Activated CD4-positive, alpha-beta T cell treated with anti-CD3 and anti-CD28 coated beads, Interleukin-2, Interleukin-4, amounts not matched to agents 100 ng/mL and 50 ng/mL, durations not matched to agents 16 hours and 8 hours (primary cell): ENCODE measurements around the gene SETD7.

Experiments
- DNase-seq: peaks from one replicate; pipeline ENCODE4 v3.0.0-alpha.2; 2020; ENCODE audit warnings: low spot score

SETD7 gene

DNA sequence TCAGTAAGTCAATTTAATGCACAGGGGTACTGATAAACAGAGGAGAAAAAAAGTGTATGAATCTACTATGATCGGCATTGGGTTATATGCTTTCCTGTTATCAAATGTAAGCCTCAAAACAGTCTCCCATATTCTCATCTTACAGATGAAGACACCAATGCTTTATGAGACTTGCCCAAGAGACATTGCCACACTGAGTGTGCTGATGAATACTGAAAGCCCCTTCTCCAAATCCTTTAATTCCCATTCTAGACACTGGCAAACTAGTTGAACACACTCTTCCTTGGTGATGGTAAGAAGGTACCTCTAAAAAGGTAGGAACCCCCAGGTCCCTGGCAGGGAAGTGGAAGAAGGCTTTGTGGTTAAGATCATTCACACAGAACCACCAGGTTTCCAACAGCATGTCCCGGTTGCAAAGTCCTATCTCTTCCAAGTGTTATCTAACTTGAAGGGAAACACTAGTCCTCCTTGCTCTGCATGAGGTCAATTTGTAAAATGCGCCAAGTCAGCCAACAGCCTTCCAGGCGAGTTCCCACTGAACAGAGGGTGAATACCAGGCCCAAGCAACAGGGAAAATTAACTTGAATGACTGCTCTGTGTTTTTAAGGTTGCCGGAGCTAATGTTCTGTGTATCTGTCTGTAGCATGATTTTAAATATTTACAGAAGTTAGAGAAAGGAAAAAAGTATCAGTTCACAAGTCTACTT lies 5.1 kb downstream of the SETD7 start:
- no peak for DNase-seq

DNA sequence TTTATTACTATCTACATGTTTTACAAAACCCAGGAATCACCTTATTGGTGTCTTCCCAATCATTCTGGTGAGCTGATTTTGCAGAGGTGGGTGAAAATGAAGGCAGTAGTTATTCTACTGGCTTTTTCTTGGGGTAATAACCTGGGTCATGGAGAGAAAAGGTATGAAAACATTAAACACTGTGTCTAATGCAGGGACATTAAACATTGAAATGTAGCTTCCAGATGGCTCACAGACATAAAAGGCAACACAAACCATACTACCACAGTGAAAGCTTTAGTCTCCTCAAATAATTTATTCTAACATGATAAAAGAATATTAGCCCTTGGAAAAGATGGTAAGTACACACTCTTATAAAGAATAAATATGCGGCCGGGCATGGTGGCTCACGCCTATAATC lies 8.0 kb downstream of the SETD7 start:
- DNase-seq: no peak

DNA sequence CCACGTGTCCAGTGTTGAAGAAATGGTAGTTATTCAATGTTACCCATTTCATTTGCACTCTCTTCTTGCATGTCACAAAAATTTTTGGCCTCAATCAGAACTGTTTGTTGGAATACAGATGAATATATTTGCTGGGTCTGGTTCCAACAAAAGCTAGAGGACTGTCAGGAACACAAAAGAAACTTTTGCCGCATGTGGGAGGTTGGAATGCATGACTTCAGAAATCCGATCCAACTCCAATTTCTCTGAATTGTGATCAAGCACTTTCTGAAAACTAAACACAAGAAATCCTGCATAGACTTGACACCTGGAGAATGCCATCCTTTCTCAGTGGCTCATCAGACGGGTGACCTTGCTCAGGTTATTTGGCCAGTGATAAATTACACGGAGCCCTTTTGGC lies 15.4 kb downstream of the SETD7 start:
- DNase-seq: no peak

DNA sequence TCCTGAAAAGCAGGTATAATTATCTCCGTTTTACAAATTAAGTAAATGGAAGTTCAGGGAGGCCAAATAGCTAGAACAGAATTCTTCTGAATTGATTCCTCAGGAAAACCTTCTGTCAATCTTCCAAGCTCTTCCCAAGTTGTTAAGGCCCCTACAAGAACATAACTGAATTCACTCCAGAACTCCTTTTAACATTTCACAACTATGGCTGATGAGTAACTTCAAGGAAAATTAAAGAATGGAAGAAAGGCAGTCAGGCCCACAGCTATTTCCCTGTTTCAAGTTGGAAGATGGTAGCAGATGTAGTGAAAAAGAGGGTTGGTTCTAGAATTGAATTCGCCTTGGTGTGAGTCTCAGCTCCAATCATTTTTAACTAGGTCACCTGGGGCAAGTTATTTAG lies 15.9 kb downstream of the SETD7 start:
- no peak for DNase-seq

DNA sequence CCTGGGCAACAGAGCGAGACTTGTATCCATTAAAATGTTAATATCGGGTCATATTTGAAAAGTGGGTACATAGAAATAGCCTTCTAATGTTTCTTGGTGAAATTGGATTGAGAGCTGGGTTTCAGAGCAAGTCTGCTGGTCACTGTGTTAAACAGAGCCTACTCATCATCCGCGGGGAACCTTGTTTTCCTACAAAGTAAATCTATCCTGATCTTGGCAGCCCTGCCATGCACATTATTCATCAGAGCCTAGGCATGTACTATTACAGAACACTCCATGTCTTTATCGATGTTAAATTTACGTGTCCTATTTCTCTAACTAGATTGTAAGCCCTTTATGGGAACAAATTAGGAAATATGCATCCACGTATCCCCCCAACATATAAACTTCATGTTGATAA lies 18.7 kb downstream of the SETD7 start:
- no peak for DNase-seq

DNA sequence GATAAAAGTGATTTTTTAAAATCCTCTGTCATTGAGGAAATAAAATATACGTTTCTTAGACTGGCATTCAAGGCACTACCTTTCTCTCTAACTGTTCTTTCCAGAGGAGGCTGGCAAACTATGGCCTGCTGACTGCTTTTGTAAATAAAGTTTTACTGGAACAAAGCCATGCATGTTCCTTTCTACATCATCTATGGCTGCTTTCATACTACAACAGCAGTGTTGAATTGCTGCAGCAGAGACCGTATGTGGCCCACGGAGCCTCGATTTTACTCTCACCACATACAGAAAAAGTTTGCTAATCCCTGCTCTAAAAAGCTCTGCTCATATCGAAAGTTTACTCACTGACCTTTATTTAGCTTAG lies 20.2 kb downstream of the SETD7 start:
- no peak for DNase-seq

DNA sequence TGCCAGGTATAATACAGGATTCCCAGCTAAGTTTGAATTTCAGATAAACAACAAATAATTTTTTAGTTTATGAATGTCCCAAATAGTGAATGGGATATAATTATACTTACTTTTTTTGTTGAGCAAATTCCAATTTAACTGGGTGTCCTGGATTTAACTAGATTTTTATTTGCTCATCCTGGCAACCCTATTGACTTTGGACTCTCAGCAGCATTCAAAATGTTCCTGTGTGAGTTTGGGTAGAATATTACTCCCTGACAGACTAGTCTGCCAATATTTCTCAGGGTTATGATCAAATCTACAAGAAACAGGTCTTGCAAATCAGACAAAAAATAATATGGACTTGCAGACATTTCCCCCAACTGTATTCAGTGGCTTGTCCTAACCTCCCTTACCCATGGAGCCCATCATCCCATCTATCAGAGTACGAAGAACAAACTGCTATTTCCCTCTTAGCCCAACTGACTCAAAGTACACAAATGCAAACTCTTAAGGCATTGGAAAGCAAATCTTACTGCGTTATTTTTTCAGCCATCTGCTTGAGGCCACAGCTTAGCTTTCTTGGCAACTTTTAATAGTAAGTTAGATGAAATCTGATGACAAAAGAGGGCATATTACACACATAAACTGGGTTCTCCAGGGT lies 20.7 kb downstream of the SETD7 start:
- no peak for DNase-seq

DNA sequence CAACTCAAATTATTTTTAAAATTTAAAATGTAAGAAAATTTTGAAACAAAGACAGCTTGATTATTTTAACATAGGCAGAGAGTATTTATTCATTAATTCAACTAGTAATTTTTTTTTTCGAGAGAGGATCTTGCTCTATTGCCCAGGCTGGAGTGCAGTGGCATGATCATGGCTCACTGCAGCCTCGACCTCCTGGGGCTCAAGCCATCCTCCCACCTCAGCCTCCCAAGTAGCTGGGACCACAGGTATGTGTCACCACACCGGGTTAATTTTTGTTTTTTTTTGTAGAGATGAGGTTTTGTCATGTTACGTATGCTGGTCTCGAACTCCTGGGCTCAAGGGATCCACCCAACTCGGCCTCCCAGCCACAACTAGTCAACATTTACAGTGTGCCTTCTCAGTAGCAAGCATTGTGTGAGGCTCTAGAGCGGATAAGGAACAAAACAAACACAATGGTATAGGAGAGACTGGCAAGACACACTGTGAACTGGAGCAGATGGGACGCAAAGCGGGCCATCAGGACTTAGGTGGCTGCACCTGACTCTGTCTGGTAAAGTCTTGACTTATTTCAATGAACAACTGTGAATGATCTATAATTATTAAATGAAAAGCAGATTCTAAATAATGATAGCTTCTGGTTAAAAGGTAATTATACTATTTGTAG lies 21.6 kb downstream of the SETD7 start:
- DNase-seq: no peak

DNA sequence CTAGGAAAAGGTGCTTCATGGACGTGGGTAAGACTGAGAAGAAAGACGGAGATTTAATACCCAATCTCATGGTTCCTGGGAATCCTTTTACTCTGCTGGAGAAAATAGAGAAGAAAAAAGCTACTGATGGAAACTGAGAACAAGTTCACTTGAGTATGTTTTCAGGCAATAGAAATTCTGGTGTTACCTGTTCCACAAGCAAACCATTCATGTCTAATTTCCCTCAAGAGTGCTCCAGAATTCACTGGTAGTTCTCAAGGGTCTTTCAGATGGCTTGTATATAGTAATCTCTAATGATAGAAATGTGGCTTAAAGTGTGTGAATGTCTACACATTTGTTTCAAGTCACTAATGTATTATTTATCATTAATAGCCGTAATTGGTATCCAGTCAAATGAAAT lies 22.5 kb downstream of the SETD7 start:
- DNase-seq: no peak

DNA sequence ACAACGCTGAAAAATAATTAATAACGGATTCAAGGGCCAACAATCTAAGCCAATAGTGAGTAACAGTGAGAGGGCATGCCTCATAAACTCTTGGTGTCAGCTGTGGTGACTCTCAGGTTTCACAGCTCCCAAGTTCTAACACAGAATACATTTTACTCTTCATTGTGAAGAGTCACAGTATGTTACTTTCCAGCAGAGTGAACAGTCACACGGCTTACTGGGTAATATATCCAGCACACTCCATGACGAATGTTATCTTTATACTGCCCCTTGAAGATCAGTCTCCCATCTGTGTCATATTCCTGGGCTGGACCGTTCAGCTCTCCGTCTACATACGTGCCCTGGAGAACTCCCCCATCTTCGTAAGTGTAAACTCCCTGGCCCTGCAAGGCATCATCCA lies 23.1 kb downstream of the SETD7 start:
- no peak for DNase-seq

DNA sequence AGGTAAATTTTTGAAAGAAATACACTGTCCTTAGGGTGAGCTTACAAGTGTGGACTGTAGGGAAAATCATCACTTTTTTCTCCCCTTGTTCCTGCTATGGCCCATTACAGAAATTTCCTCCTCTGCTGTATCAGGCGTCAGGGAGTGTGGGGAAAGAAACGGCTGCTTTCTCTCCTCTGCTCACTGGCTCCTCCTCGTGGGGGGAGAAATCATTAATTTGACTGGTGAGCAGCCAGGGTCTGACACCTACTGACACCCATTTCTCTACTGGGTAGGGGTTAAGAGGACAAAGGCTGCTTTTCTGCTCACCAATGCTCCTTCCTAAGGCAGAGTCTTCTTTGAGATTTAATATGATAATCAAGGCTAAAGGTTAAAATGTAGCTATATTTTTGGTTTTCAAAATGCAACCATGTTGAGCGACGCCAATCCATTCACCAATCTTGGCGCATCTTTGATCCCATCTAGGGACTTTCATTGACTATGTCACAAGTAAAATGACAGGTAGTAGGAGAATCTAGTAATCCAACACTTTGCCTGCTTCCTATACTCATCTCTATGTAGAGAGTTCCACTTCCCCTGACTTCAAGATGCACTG lies 25.1 kb downstream of the SETD7 start:
- peak; percentile 51 for DNase-seq

DNA sequence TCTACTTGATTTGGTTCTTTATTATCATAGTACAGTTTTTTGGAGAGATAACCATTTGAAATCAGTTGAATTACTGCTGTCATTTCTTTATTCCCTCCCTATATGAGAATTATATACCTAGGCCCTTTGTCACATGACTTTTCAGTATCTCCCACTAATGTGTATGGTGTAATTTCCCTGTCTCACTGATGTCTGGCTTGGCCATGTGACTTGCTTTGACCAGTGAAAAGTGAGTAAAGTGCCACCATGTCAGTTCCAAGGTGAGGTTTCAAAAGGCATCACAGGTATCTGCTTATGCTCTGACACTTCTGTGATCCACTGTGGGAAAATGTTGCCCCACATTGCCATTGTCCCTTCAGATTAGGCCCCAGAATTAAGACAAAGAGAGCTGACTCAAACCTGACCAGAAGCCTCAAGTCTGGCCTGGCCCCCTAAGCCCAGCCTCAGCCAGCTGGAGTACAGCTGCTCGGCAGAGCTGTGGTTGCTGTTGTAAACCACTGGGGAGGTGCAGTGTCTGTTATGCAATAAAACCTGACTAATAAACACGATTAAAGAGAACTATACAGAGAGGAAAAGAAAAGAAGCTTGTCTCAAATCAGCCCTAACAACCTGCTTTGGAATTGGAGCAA lies 27.5 kb downstream of the SETD7 start:
- DNase-seq: peak; percentile 36

DNA sequence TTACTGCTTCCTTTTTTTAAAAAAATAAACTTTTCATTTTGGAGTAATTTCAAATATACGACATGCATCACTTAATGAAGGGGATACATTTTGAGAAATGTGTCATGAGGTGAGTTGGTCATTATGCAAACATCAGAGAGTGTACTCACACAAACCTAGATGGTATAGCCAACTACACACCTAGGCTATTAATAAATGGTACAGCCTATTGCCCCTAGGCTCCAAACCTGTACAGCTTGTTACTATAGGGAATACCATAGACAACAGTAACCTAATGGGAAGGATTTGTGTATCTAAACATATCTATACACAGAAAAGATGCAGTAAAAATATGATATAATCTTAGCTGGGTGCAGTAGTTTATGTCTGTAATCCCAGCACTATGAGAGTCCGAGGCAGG lies 29.1 kb downstream of the SETD7 start:
- no peak for DNase-seq

DNA sequence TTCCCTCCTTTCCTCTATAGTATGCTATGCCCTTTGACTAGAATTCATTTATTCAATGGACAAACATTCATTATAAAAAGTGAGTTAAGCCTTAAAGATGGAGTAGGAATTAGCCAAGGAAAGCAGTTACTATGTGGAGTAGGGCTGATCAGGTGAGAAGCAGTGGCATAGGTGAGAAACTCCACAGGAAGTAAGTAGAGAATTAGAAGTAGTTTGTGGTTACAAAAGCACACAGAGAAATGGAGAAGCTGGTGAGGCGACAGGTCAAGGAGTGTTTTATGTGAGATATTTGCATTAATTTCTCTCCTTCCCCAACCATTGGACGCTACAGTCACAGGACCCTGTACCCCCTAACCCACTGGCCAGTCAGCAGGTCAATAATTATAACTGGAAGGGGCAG lies 30.6 kb downstream of the SETD7 start:
- no peak for DNase-seq

DNA sequence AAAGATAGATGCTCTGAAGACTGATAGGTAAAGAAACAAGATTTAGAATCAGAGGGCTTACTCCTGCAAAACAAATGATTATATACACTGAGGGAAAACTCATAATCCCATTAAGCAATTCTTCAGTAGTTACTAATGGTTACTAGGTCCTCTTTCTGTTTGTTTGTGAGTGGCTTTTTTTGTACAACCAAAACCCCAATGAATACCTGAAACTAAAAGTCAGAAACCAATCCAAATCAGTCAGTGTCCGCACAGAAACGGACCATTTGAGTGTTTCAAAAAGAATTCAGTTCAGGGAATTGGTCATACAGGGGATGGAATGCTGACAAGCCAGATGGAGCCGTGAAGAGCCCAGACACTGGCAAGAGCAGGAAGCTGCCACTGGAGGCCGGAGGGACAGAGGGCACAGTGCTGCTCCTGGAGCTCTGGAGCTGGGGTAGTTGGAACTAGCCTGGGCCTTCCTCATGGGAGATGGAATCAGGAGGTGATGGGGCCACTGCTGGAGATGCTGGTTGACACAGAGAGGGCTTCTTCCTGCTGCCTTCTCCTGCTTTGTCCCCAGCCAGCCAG lies 31.9 kb downstream of the SETD7 start:
- no peak for DNase-seq

DNA sequence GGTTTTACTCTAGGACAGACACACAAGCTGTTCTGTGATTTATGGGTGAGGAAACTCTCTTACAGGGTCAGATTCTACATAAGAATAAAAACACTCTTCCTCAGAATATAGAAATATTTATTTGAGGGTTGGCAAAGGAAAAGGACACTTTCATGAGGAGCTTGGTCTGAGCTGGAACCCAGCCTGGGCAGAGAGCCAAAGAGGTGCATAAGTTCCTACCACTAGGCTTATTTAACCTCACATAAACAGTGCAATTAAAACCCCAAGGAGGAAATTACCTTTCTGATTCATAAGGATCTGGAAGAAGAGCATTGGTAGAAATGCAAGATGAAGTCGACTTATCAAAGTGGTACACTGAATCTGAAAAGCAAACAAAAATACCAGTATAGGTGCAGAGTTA lies 32.9 kb downstream of the SETD7 start:
- no peak for DNase-seq

DNA sequence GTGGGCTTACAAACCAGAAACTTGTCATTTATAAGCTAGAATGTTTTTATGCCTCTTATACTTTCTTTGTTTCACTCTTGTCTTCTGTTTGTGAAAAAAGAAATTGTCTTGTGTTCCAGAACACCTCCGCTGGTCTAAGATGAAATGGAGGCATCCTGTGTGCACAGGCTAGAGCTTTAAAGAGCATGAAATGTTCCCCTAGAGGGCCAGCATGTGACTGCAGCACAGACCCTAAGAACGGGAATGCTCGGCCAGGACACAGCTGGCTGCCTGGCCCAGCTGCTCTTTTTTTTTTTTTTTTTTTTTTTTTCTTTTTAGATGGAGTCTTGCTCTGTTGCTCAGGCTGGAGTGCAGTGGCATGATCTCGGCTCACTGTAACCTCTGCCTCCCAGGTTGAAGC lies 33.6 kb downstream of the SETD7 start:
- DNase-seq: no peak

DNA sequence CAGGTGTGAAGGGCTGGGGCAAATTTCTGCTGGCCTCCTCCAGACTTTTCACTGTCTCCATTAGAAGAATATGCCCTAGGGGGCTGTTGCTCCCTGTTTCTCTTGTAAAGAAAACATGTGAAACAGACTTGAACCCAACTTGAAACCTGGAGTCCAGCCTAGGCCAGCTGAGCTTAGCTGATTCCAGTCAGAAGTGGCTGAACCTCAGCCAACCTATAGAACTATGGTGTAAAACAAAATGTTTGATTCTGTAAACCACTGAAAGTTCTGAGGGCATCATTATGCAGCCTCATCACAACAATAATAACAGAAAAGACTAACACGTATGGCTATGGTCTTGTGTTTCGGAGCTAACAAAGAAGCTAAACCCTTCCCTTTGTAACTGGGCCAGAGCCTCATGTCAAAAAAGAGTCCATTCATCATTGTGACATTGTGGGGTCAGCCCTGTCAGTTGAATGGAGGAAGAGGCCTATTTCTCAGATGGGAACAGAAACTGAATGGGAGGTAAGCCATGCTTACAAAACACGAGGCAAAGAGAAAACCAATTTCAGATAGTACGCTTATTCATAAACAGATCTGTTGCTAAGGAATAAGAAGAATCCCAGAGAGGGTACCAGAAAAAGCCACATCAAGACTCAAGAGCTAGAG lies 34.1 kb downstream of the SETD7 start:
- DNase-seq: no peak

DNA sequence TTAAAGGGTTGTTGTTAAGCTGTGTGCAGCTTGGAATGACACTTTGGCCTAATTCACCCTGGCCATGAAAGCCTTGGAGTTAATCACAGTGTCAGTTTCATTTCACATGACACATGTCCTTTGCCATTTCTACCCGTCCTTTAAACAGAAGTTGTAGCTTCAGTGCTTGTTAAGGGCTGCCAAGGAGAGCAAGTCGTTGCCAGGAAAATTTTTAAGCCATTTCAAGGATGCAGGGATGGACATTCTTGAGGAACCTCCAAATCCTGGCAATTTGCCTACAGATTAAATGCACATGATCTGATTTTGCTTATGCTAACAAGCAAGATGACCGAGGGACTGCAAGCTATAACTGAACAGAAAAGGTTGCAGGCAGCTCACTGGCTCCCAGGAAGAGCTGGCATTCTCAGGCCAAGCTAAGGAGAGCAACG lies 40.5 kb downstream of the SETD7 start:
- no peak for DNase-seq

DNA sequence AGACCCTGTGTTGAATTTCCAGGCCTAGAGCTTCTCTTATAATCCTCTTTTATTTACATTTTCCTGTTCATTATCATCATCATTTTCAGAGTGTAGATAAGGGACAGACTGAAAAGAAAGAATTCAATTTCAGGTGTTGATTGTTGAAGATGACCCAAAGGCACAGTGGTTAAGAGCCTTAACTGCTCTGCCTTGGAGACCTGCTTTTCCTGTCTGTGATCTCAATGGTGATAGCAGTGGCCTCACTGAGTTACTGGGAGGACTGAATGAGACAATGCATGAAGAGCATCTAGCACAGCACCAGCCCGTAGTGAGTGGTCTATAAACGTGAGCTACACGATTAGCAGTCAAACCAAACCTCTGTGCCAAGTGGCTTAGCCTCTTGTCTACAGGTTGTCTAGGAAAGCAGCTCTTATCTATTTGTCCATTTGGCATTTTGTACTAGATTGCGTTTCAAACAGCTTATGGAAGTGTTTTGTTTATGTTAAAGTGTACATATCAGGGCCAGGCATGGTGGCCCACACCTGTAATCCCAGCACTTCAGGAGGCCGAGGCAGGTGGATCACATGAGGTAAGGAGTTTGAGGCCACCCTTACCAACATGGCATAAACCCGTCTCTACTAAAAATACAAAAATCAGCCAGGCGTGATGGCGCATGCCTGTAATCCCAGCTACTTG lies 41.5 kb downstream of the SETD7 start:
- DNase-seq: no peak

DNA sequence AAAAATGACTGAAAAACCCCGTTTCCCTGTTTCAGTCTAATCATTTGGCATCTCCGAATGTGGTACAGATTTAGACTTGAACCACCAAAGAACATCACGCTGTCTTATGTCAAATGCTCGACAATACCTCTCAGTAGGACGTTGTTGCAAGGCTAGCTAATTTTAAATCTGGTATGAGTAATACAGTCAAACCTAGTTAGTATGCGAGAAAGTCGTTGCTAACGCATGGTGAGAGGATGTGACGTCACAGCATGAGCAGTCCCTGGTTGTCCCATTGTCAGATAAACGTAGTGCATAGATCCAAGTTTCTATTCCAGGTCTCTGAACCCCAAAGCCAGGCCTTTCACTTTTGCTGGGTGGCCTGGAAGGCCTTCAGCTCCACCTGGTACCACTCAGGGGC lies 44.7 kb downstream of the SETD7 start:
- no peak for DNase-seq
